ENCODE data around the gene NDUFS4. TPM values are rescaled to one million over a fixed set of nuclear protein-coding genes. Genes with fewer than 3 reads are reported as not detected.

The NDUFS4 gene
- total and polyA plus RNA-seq, 9 of the 15 experiments (the other 6 are each of a cell fraction or from before 2014, with no cell fraction given) = 68.7 to 313 (median 113) TPM

DNA sequence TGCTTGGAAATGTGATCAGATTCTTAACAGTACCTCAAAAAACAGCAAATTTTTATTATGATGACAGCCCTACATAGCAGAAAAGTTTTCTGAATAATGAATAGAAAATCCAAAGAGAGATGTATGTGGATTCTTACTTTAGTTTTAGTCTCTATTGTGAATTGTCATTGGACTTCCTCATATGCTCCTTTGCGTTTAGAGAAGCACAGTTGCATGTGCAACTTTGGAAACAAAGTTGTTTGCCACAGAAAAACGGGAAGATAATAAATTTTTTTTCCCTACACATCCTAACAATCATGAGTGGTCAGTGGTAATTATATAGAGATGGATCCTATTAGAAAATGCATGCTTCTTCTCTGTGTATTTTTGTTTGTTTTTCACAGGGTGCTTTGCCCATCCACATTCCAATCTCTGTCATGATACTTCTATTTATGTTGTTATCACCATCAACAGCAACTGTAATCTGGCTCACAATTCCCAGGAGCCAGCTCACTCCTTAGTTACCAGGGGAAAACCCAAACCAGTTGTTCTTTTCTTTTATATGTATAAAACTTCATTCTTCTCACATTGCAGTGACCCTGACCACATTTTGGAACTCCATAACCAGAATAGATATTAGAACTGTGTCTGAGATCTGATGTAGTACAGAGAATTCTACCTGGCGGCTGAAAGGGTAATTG lies 118.7 kb downstream of the NDUFS4 start:
- H3K9me1 ChIP-seq (ENCODE audit: control insufficient read depth, insufficient read depth, low read length) = no peaks in the 10 kb centered on the region
- in situ Hi-C loops (cut with MboI) = no loop called here
- no peaks in the 10 kb centered on the region for H3K79me2 ChIP-seq (ENCODE audit: control insufficient read depth, insufficient read depth, low read length)
- CTCF ChIA-PET (ENCODE audit: low intra/inter-chr PET ratio) = no interaction called here
- FAIRE-seq = peak; percentile 11
- H4K20me1 ChIP-seq (replicated peaks; ENCODE audit: control insufficient read depth, insufficient read depth, low read length) = no peaks in the 10 kb centered on the region
- H2AFZ ChIP-seq (ENCODE audit: low read depth, low read length) = no peak overlapping the region
- H3K9me3 ChIP-seq (replicated peaks; ENCODE audit: control insufficient read depth, insufficient read depth, low read depth, low read length) = no peaks in the 10 kb centered on the region
- H3K4me3 ChIP-seq = no peak overlapping the region
- no peaks in the 10 kb centered on the region for H3K27me3 ChIP-seq (ENCODE audit: control insufficient read depth in 2 of 2, insufficient read depth in 2 of 2, low read length in 2 of 2)
- POLR2A ChIA-PET = no interaction called here
- no peaks in the 10 kb centered on the region for H3K4me1 ChIP-seq (replicated peaks in 1 of 2; ENCODE audit: control insufficient read depth in 2 of 2, insufficient read depth in 2 of 2, low read length in 2 of 2)
- no peak for ATAC-seq
- peaks cover 7% of the 10 kb centered on the region; the same call in 1 of the 3 replicates for H3K36me3 ChIP-seq (ENCODE audit: control insufficient read depth, insufficient read depth, low read length)
- no TSS peak for BruUV-seq (replicated peaks)
- DNase-seq (ENCODE audit: extremely low read depth in 1 of 4, low spot score in 3 of 4) = no peak
- H3K4me2 ChIP-seq (ENCODE audit: insufficient read depth, low read length) = no peak overlapping the region
- WGBS (ENCODE audit: insufficient coverage, low coverage, missing lambda C conversion rate) = 35% methylated on average over 3 of the region's 3 CpGs
- no peak for TF ChIP-seq STAT5A (IDR thresholded peaks at IDR 0.05; ENCODE audit: borderline replicate concordance, low read length)
- no peak overlapping the region for H3K9ac ChIP-seq (ENCODE audit: insufficient read depth in 1 of 2, low read depth in 2 of 2, low read length in 2 of 2)
- intact Hi-C loops (cut with micrococcal nuclease) = no loop called here
- H3K27ac ChIP-seq (ENCODE audit: extremely low read depth, low read depth, low read length) = no peak overlapping the region

- BruUV-seq (replicated peaks) = no TSS peak
- no peak overlapping the region for H3K4me3 ChIP-seq
- no peaks in the 10 kb centered on the region for H3K79me2 ChIP-seq (ENCODE audit: control insufficient read depth, insufficient read depth, low read length)
- H3K9ac ChIP-seq (ENCODE audit: insufficient read depth in 1 of 2, low read depth in 2 of 2, low read length in 2 of 2) = no peak overlapping the region
- DNase-seq (ENCODE audit: extremely low read depth in 1 of 4, low spot score in 3 of 4) = no peak
- in situ Hi-C loops (cut with MboI) (no loop called here), intact Hi-C loops (cut with micrococcal nuclease) (no loop called here)
- no peak for FAIRE-seq
- peaks cover 7% of the 10 kb centered on the region; the same call in 1 of the 3 replicates for H3K36me3 ChIP-seq (ENCODE audit: control insufficient read depth, insufficient read depth, low read length)
- POLR2A ChIA-PET = no interaction called here
- H3K27ac ChIP-seq (ENCODE audit: extremely low read depth, low read depth, low read length) = no peak overlapping the region
- H4K20me1 ChIP-seq (replicated peaks; ENCODE audit: control insufficient read depth, insufficient read depth, low read length) = no peaks in the 10 kb centered on the region
- H3K9me3 ChIP-seq (replicated peaks; ENCODE audit: control insufficient read depth, insufficient read depth, low read depth, low read length) = no peaks in the 10 kb centered on the region
- no peaks in the 10 kb centered on the region for H3K9me1 ChIP-seq (ENCODE audit: control insufficient read depth, insufficient read depth, low read length)
- no peaks in the 10 kb centered on the region for H3K27me3 ChIP-seq (ENCODE audit: control insufficient read depth in 2 of 2, insufficient read depth in 2 of 2, low read length in 2 of 2)
- H3K4me2 ChIP-seq (ENCODE audit: insufficient read depth, low read length) = no peak overlapping the region
- no peak for ATAC-seq
- CTCF ChIA-PET (ENCODE audit: low intra/inter-chr PET ratio) = interaction anchor here (0.6 kb wide), 1 partner anchor 198 kb away, joined by 4 read pairs; no protein-coding TSS in a partner anchor
- no peaks in the 10 kb centered on the region for H3K4me1 ChIP-seq (replicated peaks in 1 of 2; ENCODE audit: control insufficient read depth in 2 of 2, insufficient read depth in 2 of 2, low read length in 2 of 2)
- WGBS (ENCODE audit: insufficient coverage, low coverage, missing lambda C conversion rate) = 100% methylated on average over 1 of the region's 1 CpG
- H2AFZ ChIP-seq (ENCODE audit: low read depth, low read length) = no peak overlapping the region
- peak; percentile 95 for TF ChIP-seq RBM25 (IDR thresholded peaks at IDR 0.05; ENCODE audit: low read depth, low read length, severe bottlenecking)
- no peak for TF ChIP-seq NFIX (CRISPR knock-in tag; IDR thresholded peaks at IDR 0.05; ENCODE audit: low read depth)
- TF ChIP-seq ZFP36 (IDR thresholded peaks at IDR 0.05; ENCODE audit: low read depth, low read length, partially characterized antibody) = peak; percentile 35
- no peak for TF ChIP-seq ZSCAN32 (CRISPR knock-in tag; IDR thresholded peaks at IDR 0.05)
- peak; percentile 76 for TF ChIP-seq BCOR (IDR thresholded peaks at IDR 0.05)
- TF ChIP-seq KLF1 (tag; IDR thresholded peaks at IDR 0.05) = no peak
- no peak for TF ChIP-seq TEAD4 (IDR thresholded peaks at IDR 0.05; ENCODE audit: low read length)
- no peak for TF ChIP-seq TEAD4 (CRISPR knock-in tag; IDR thresholded peaks at IDR 0.05; ENCODE audit: borderline replicate concordance)
- TF ChIP-seq ADNP (tag; IDR thresholded peaks at IDR 0.05) = peak; percentile 69; the same call in 1 of the 2 replicates
- TF ChIP-seq KAT8 (IDR thresholded peaks at IDR 0.05; ENCODE audit: low read depth) = no peak
- no peak for TF ChIP-seq HEY1 (CRISPR knock-in tag; IDR thresholded peaks at IDR 0.05; ENCODE audit: borderline replicate concordance)
- no peak for TF ChIP-seq CHD4 (IDR thresholded peaks at IDR 0.05; ENCODE audit: insufficient read depth, insufficient replicate concordance, low read depth, low read length, poor library complexity, severe bottlenecking)
- no peak for TF ChIP-seq ZNF445 (CRISPR knock-in tag; IDR thresholded peaks at IDR 0.05; ENCODE audit: low read depth)
- TF ChIP-seq KDM1A (IDR thresholded peaks at IDR 0.05) = peak in 1 of 2 experiments; percentile 25; a peak in 1 of 4 replicates
- 0 out of 4 replicates have a peak, but pooled peaks of 1 of the 2 experiments have one; percentile 17 for TF ChIP-seq RCOR1 (IDR thresholded peaks at IDR 0.05; ENCODE audit: borderline replicate concordance in 1 of 2, low read depth in 2 of 2, low read length in 2 of 2)
- no peak for TF ChIP-seq RBM15 (IDR thresholded peaks at IDR 0.05; ENCODE audit: insufficient read depth, low read length)
- TF ChIP-seq ZNF124 (CRISPR knock-in tag; IDR thresholded peaks at IDR 0.05) = no peak
These were observed 120.6 kb downstream of the NDUFS4 start for GRCh38 chr5:53681079-53681478.
